ENCODE data around the gene CTSZ. TPM values are rescaled to one million over a fixed set of nuclear protein-coding genes. Genes with fewer than 3 reads are reported as not detected.

The CTSZ gene
- total RNA-seq, 1 experiment from 2014 or later: 37.6 TPM

GRCh38 chr20:58985656-58986055 lies 21.4 kb downstream of the CTSZ start:
- no peak overlapping the region for H2BK120ac ChIP-seq (ENCODE audit: low read depth, low read length, poor library complexity, severe bottlenecking)
- H4K8ac ChIP-seq (replicated peaks; ENCODE audit: insufficient read length, low read depth, low read length): no peak overlapping the region
- no peak overlapping the region for H2BK15ac ChIP-seq (ENCODE audit: low read depth, low read length)
- H3K27ac Mint-ChIP-seq: no peak overlapping the region
- H3K4me1 Mint-ChIP-seq: peaks cover 18% of the 10 kb centered on the region in 2 experiments
- no peak overlapping the region for H3K14ac ChIP-seq (ENCODE audit: insufficient read depth, low read length)
- no peaks in the 10 kb centered on the region for H3K9me3 ChIP-seq (ENCODE audit: control insufficient read depth, low read depth, low read length)
- no peak for DNase-seq
- no peak overlapping the region for H2BK12ac ChIP-seq (ENCODE audit: insufficient read length, low read depth, low read length)
- no peak overlapping the region for H3K27ac ChIP-seq (ENCODE audit: insufficient read length, low read depth, low read length)
- no peak overlapping the region for H2AK5ac ChIP-seq (ENCODE audit: insufficient read length, low read length)
- H3K4me3 Mint-ChIP-seq: no peak overlapping the region
- H3K4ac ChIP-seq (ENCODE audit: low read depth, low read length): no peak overlapping the region
- no peak overlapping the region for H3T11ph ChIP-seq (ENCODE audit: low read length)
- WGBS (ENCODE audit: extremely low coverage, insufficient read length, low lambda C conversion rate): 100% methylated on average over 1 of the region's 5 CpGs
- no peaks in the 10 kb centered on the region for H3K9me3 Mint-ChIP-seq
- no peaks in the 10 kb centered on the region for H3K27me3 Mint-ChIP-seq (ENCODE audit: low read depth)
- H2BK20ac ChIP-seq (ENCODE audit: low read depth, low read length, poor library complexity, severe bottlenecking): no peak overlapping the region
- H4K91ac ChIP-seq (ENCODE audit: insufficient read length, low read depth, low read length): no peak overlapping the region
- no peak overlapping the region for H4K5ac ChIP-seq (ENCODE audit: insufficient read length, low read depth, low read length)
- no peak overlapping the region for H2AFZ ChIP-seq (ENCODE audit: low read length)
- H3K79me2 ChIP-seq (ENCODE audit: insufficient read depth, low read length): peaks cover 10% of the 10 kb centered on the region; the same call in 1 of the 2 replicates
- H4K20me1 ChIP-seq (ENCODE audit: control insufficient read depth, insufficient read depth, insufficient read length): no peaks in the 10 kb centered on the region
- H2BK5ac ChIP-seq (ENCODE audit: insufficient read length, low read length): no peak overlapping the region
- no peak overlapping the region for H3K9ac ChIP-seq (ENCODE audit: extremely low read depth, insufficient read length, low read length)
- no peak overlapping the region for H3K4me2 ChIP-seq (ENCODE audit: insufficient read depth, insufficient read length, low read length)
- H3K23me2 ChIP-seq (ENCODE audit: insufficient read length, low read depth, low read length, poor library complexity, severe bottlenecking): peaks cover 6% of the 10 kb centered on the region
- no peak overlapping the region for H3K23ac ChIP-seq (ENCODE audit: insufficient read length, low read depth, low read length)
- H3K36me3 Mint-ChIP-seq (ENCODE audit: insufficient read depth in 1 of 3, low read depth in 3 of 3): peaks cover 27 to 56% (median 52%) of the 10 kb centered on the region in 3 experiments
- H3K27me3 ChIP-seq (ENCODE audit: insufficient read depth, low read length): no peaks in the 10 kb centered on the region
- H3K56ac ChIP-seq (ENCODE audit: insufficient read length, low read depth, low read length): no peak overlapping the region
- no peaks in the 10 kb centered on the region; the same call in 1 of the 2 replicates for H3K4me1 ChIP-seq (ENCODE audit: insufficient read depth, low read length)
- TF ChIP-seq, protein P1, sequence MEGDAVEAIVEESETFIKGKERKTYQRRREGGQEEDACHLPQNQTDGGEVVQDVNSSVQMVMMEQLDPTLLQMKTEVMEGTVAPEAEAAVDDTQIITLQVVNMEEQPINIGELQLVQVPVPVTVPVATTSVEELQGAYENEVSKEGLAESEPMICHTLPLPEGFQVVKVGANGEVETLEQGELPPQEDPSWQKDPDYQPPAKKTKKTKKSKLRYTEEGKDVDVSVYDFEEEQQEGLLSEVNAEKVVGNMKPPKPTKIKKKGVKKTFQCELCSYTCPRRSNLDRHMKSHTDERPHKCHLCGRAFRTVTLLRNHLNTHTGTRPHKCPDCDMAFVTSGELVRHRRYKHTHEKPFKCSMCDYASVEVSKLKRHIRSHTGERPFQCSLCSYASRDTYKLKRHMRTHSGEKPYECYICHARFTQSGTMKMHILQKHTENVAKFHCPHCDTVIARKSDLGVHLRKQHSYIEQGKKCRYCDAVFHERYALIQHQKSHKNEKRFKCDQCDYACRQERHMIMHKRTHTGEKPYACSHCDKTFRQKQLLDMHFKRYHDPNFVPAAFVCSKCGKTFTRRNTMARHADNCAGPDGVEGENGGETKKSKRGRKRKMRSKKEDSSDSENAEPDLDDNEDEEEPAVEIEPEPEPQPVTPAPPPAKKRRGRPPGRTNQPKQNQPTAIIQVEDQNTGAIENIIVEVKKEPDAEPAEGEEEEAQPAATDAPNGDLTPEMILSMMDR (conservative IDR thresholded peaks at IDR 0.05): no peak
- peaks cover 4% of the 10 kb centered on the region for H3K79me1 ChIP-seq (ENCODE audit: insufficient read depth, low read depth, low read length, poor library complexity, severe bottlenecking)
- no peak overlapping the region for H3K18ac ChIP-seq (ENCODE audit: insufficient read length, low read depth, low read length)

All from H9 (cell line).